CD4-positive, alpha-beta T cell treated with Interleukin-4 for 1 hour (primary cell): ENCODE measurements around the gene SSR2.
A peak's percentile ranks its signal among the peaks of the same experiment; 100 is the strongest.
"Not testable (repeated sequence)": the region's sequence is repeated elsewhere in the genome, so short reads cannot be mapped to it uniquely, and the experiment has no call there.

ENCODE experiments used
- DNase-seq, 2 donors: peaks; one replicate each; pipeline ENCODE4 v3.0.0-alpha.2; 2020 to 2022

Gene SSR2

DNA sequence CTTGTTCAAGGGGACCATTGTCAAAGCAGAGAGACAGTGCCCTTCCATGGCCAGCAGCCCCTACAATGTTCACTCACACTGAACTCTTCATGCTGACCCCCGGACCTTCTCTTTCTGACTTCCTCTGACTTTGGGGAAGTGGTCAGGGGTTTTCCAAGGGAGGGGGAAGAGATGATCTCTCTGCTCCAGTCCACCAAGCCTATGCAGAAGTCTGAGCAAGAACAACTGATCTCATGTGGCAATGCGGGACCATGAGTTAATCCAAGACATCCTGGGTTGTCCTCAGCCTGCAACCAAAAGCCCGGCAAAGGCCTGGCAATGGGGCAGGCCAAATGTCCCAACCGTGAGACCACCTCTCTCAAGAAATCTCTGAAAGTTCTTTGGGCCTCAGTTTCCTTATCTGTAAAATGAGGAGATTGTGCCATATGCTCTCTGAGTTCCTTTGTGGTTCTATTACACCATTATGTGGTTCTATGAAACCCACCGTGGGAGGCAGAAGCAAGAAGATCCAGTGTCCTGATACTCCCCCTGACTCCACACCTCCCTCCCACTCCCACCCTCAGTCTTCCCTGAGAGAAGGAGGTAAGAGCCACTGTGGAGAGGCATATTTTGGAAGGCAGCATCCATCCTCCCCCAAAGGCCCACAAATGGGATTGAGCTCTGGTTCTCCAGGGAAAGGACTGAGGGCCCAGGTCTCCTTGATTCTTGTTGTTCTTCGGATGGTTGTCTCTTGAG, 30.6 kb downstream of the SSR2 start:
- DNase-seq = peak in 1 of 2 donors; percentile 70

DNA sequence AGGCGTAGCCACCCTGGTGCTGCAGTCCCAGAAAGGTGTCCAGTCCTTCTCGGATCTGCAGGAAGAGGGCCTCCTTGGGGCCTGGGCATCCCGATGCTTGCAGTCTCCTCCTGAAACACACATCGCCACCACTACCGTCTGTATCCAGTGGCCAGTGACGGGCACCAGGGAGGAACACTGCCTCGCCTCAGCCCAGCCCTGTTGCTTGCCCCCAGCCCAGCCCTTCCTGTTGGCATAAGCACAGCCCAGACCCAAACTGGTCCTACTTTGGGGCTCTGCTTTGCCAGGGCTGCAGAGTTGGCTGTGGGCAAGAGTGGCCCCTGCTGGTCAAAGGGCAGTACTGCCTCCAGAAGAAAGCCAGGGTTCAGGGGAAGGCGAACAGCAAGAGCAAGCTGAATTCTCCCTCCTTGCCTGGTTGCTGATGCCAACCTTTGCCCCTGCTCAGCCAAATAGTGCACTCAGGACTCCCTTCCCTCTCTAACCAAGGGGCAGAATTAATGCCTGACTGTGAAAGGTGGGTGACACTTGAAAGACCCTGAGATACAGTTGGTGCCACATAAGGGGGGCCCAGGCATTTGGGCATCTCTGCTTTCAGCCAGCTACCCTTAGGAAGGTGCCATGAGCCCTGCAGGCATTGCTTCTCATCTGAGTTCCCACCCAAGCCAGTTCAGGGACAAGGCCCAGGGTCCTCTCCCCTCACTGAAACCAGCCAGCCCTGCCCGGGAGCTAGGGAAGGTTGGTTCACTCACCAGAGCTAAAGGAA, 31.3 kb downstream of the SSR2 start:
- DNase-seq = peak; percentile 87 to 88

DNA sequence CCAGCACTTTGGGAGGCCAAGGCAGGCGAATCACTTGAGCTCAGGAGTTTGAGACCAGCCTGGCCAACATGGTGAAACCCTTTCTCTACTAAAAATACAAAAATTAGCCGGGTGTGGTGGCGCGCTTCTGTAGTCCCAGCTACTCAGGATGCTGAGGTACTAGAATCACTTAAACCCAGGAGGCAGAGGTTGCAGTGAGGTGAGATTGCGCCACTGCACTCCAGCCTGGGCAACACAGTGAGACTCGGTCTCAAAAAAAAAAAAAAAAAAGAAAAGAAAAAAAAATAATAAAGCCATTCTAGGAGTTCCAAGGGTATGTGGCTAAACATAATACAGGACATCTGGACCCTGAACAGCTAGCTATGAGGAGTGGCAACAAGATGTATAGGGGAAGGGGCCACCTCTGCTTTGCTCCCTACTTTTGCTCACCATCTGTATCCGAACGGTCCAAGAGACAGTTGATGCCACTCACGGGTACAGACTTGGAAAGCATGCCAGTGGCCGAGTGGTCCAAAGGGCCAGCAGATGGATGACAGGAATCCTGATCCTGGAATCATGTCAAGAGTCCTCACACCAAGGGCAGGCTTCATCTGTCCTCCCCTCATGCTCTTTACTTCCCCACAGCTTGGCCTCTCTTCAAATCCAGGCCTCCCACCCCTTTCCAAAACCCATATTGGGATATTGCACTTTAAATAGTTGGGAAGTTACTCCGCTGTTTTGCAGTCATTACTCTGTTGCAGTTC, 35.7 kb downstream of the SSR2 start:
- DNase-seq = not testable (repeated sequence)

DNA sequence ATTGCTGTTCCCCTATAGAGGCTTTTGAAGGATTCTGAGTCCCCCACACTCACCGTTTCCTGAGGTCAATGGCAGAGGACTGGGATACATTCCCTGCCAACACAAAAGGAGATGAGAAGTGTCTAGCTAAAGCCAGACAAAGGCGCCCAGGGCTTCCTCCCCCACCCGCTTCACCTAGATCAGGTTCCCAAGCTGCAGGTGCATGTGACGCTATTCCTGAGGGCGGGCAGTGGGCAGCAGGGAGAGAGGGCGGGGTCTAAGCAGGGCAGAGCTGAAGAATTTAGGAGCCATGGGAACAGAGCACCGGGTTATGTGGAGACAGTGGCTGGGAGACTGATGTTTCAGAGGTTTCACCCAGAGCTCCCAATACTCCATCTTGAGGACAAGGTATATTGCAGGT, 36.4 kb downstream of the SSR2 start:
- no peak for DNase-seq

DNA sequence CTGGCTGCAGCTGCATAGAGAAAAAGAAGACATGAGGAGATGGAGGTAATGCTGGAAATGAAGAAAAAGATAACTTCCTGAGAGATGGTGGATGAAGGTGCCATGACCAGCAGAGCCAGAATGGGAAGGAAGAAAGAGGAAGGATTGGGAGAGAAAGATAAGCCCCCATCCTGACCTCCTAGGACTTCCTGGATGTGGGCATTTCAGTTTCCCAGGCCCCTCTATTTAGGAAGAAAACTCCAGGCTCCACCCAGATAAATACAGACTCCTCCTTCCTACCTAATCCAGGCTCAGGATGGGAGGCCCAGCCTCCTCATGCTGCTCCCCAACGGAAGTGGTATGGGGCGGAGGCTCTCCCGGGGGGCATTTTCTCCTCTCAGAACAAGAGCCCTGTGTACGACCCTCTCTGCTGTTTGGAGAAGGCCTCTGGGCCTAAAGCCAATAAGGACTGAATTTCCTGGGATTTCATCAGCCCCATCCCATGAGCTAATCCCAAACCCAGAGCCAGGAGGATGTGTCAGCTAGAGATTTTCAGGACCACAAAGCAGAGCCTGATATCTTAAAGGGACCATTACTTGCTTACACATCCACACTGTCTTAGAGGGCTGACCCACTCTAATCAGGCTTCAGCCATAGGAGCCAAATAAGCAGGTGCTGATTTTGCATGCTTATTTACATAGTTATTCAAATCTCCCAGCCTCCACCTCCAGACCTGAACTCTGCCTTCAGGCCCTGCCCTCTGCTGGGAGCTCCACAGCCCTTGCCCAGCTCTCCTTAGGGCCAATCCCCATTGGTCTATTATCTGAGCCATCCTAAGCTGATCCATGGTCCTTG, 37.3 kb downstream of the SSR2 start:
- DNase-seq = no peak

DNA sequence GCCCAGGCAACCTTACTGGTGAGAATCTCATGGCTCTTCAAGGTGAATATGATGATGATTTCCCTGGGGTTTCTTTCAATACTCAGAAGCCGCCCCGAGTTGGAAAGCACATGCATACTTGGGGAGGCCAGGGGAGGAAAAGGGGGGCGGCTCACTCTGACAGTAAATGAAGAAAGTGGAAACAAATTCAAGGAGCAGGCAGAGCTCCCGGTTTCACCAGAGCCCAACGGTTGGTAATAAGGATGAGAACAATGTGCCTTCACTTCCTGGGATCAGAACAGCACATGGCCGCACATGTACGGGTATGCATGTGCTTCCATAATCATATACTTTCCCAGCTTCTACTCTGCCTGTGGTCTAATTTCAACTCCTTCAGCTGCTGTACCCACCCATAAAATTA, 38.6 kb downstream of the SSR2 start:
- no peak for DNase-seq

DNA sequence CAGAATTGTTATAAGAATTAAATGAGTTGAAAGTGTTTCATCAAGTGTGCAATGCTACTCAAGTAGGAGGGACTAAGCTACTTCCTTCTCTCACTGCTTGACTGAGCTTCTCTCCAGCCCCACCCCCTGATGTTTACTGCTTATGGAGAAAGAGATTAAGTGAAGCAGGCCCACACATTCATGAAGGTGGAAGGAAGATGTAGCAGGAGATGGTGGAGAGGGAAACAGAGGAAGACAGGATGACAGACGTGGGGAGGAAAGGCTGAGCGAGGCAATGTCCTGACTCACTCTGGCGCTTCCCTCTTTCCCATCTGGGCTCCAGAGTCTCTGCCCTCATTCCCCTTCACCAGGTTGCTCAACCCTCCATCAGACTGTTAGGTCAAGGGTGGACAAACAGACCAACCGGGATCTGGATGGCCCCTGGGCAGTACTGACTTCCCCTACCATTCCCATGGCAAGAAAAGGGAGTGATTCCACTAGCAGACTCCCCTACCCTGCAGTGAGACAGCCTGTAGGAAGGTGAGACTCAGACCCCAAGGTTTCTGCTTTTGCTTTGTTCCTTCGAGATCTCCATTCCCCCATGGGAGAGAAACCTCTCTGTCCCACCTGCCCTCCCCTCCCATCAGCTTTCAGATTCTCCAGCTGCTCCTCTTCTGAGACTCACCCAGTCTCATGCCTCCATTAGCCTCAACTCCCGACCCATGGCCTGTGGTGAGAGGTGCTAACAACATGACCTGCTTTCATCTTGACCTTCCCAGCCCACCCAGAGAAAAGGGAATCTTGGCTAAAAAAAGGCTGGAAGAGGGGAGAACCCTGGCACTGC, 39.3 kb downstream of the SSR2 start:
- peak; percentile 54 to 56 for DNase-seq

DNA sequence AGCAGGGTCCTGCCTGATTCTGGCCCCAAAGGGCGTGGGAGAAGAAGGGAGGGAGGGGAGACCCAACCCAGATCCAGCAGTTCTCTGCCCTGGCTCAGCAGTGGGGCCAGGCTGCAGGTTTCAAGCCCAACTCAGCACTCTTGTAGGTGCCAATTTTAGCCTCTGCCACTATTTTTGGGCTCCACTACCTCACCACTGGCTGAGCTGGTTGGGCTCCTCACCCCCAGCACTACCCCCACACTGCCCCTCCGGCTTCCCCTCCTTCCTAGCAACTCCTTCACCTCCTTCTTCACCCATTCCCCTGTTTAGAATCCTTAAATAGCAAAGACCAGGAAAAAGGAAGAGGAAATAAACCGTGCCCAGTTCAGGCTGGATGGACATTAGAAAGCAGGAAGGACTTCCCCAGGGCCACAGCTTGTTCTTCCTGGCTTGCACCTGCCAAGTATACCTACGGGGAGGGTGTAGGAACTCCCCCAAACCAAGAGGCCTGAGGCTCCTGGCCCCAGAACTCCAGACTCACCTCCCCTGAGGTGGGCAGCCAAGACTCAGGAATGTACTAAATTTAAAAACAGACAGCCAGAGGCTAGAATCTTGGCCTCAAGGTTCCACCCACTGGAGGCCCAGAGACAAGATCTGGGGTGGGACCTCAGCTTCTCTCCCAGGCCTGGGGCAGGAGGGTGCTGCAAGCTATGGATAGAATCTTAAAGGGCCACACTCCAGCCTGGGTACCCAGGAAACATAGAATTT, 41.0 kb downstream of the SSR2 start:
- DNase-seq = no peak

DNA sequence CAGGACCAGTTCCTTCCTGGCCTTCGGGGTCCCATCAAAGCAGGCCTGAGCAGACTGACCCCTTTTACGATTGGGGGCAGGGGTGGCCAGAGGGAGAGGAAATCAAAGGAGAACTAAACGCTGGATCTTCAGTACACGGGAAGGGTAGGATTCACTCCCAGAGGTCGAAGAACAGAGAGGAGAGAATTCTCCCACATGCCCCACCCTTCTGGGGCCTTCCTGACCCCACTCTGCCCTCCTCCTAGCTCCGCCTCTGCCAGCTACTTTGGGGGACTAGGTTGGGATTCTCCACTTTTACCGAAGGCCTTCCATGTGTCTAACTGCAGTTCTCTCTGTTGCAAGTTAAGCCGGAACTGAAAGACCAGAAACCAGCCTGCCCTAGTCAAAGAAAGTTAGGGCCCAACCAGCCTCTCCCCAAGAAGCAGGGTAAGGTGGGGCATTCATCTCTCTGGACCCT, 41.8 kb downstream of the SSR2 start:
- no peak for DNase-seq

DNA sequence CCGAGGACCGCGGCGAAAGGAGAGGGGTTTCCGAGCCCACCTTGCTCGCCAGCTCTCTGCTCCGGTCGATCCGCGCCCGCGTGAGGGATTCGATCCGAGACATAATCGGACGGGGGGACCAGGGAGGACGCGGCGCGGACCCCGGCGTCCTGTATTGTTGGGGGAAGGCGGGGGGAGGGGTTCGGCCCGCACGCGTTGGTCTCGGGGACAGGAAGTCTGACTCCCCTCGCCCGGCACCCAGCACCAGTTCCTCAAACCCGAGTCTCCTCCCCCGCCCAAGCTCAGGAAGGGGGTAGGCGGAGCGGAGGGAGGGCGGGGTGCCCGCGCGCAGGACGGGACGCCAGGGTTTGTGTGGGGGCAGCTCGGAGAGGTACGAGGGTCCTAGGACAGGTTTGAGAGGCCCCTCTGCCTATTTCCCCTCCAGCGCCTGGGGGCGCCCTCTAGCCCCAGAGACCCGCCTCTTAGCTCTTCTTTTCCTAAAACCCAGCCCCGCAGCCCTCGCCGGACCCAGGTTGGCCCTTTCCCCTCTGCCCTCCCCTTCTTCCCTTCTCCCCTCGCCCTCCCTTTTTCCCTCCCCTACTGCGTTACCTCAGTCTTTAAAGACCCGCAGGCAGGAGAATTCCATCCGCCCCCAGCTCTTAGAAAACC, 42.3 kb downstream of the SSR2 start, which contains the start of gene ARHGEF2:
Gene ARHGEF2, minus strand, starts transcription at position 223 of the 648 bp plus-strand sequence. Its CDS starts 120 bp downstream, at position 103.
- DNase-seq = peak; percentile 76 to 83

DNA sequence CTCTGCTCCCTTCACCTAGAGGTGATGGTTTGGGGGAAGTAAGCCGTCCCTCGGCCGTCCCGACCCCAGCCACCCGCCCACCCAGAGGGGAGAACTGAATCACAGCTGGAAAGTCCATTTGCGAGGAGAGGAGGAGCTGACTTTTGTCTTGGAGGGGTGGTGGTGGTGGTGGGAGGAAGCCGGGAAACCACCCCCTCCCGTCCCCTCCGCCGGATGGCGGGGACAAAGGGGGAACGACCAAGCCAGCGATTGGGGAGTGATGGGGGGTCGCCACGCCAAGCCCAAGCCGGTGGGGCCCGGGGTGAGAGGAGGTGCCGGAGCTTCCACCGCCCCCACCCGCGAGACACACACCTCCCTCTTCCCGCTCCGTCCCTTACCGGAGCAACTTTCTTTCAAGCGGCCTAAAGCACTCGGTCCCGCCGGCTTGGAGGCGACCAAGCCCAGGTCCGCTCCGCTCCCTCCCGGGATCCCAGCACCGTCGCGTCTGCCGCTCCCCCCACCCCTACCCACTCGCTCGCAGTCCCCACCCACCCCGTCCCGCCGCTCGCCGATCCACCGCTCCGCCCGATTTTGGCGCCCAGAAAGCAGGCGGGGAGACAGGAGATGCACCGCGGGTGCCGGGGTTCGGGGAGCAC, 42.9 kb downstream of the SSR2 start:
- peak; percentile 42 to 50 for DNase-seq

DNA sequence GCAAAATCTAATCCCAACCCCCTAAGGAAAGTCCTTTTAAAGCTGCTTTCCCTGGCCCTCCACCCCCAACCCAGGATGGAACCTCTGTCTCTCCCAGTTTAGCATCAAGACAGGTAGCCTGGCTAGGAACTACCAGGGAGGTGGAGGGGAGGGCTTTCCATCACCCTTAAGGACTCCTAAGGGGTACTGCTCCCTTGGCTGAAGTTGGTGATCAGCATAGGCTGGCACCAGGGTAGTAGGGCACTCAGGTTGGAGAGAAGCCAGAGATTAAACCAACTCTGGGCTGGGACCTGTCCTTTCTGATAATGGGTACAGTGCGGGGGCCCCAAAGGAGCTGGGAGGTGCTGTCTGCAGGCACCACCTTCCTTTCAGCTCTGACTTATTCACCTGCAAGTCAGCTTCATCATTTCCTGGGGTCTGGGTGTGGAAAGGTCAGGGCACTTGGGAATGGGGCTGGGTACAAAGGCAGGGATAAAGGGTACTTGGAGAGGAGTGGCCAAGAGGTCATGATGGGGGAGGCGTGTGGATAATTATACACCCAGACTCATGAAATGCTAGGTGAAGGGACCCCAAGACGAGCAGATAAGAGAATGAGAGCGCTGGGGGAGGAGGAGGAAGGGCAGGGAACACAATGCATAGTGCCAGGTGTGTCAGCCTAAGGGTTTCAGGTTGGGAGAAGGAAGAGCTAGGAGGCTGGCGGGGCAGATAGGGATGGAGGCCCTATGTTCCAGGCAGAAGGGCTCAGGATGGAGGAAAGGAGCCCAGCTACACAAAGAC, 43.6 kb downstream of the SSR2 start:
- no peak for DNase-seq

DNA sequence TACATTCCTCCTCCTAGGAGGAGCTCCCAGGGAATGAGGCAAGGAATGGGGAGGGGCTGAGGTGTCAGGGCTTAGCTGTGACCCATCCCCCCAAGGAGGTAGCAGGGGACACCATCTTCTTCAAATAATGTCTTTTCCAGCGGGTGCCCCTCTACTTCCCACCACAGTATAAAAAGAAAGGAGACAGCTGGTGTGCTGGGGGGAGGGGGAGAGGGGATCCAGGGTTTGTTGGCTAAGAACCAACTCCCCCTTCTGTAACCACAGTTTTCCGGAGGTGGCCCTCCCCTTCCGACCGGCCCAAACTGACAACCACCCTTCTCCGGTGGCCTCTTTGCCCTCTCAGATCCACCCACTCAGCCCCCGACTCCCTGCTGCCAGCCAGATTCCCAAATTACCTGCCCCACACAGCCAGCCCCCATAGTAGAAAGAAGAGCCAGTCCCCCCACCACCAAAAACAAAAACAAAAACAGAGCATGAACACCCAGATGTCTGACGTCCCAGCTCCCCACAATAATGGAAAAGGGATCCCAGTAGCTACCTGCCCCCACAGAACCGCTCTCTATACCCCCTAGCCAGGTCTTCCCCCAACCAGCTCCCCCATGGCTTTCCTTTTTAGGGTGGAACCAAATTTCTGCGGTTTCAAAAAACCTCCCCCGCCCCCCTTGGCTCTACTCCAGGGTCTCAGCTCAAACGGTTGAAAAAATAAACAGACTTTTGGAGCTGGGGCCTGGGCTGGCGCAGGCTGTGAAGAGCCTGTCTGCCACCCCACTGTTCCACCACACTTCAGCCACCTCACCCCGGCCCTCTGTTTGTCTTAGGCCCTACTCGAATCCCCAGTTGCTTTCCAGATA, 44.5 kb downstream of the SSR2 start:
- DNase-seq = peak; percentile 55 to 73

DNA sequence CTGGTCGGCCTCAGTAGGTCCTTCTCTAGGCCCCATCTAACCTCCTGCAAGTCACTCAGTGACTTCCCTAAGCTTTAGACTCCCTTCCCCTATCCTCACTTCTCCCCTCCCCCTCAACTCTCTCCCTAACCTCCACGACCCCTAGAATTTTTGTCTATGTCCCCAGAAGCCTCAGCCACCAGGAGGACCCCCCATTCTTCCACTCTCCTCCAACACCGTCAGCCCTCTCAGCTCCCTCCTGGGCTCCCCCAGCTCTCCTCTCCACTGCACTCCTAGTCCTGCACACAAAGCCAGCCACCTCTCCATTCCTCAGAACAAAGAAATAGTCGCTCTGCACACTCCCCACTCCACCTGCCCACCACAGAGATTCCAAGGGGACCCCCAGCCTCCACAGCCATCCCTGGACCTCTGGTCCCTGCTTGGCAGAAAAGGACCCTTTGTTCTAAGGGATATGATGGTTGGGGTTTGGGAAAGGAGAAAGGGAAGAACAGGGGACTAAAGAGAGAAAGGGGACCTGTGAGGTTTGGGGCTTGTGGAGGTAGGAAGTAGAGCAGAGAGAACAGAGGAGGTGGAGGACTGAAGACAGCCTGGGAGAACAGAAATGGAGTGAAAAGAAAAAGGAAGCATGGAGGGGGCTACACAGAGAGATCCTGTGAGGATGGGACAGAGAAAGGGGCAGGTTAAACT, 45.2 kb downstream of the SSR2 start:
- DNase-seq = no peak

DNA sequence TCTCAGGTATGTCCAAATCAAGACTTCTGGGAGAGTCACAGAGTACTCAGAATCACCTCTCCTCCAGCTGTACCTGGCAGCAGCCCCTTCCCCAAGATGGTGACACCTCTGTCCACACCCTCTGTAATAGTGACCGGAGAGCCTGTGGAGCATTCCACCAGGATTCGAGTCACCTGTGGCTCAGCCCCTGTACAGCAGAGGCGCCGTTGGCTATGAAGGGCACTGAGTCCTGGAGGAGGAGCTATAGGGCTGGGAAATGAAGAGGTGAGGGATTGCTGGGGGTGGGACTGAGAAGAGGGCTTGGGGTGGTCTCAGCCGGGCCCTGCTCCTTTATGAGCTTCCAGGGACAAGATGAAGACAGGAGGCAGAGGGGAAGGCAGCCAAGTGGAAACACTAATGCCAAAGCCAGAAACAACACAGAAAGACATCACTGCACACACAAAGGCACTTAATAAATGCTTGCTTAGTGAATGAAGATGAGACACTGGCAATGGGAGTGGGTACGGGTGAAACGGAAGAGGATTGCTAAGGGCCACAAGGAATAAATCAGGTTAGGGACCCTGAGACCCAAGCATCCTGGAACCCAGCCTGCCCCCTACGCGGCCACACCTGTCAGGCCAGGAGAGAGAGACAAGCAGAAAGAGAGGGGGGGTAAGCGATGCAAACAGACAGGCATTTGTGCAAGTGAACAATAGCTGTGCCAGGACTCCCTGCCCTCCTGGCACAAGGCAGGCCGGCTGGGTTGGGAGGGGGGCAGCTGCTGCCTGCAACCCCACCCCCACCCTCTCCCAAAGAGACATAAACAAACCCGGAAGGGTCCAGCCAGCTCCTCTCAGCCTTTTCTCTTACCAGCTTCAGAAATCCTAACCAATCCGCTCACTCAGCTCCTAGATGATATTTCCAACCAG, 46.3 kb downstream of the SSR2 start:
- DNase-seq = no peak

DNA sequence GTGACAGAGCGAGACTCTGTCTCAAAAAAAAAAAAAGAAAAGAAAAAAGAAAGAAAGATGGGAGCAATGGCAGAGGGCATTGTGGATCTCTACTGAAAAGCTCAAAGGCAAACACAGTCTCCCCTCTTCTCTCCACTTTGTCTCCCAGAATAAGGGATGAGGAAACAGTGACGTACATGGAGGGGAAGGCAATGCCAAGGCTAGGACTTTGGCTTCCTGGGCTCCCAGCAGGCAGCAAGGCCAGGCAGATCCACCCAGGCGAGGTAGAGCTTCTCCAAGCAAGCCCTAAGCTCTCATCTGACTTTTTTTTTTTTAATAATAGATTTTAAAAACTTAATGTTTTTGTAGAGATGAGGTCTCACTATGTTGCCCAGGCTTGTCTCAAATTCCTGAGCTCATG, 47.0 kb downstream of the SSR2 start:
- DNase-seq = no peak
